Stimulated activated effector memory CD8-positive, alpha-beta T cell treated with anti-CD3 and anti-CD28 coated beads, Interleukin-12 subunit alpha, Interleukin-12 subunit beta, amount 100 ng/mL, for 72 hours (primary cell): ENCODE measurements around the gene BBOX1.

Experiments
- ATAC-seq: fragments of 150-1000 bp; cut with Tn5 transposase; 2 replicates; pipeline ENCODE4 v1.10.0; 2021
- DNase-seq, 2 donors: peaks; one replicate each; pipeline ENCODE4 v3.0.0; 2021 to 2022; ENCODE audit warnings: low spot score in 2 of 2
- H3K27ac Mint-ChIP-seq: one replicate; pipeline ENCODE4 v1.8.0; 2022; ENCODE audit warnings: mild to moderate bottlenecking, mixed read lengths
- H3K36me3 Mint-ChIP-seq: one replicate; pipeline ENCODE4 v1.8.0; 2022; ENCODE audit warnings: mild to moderate bottlenecking, mixed read lengths
- H3K4me1 Mint-ChIP-seq: one replicate; pipeline ENCODE4 v1.8.0; 2022; ENCODE audit warnings: mixed read lengths
- H3K4me3 Mint-ChIP-seq: one replicate; pipeline ENCODE4 v1.8.0; 2022; ENCODE audit warnings: mild to moderate bottlenecking, mixed read lengths
- H3K9me3 Mint-ChIP-seq: one replicate; pipeline ENCODE4 v1.8.0; 2022; ENCODE audit warnings: mixed read lengths

Gene BBOX1

GRCh38 chr11:27055065-27055682 lies 14.6 kb downstream of the BBOX1 start:
- Mint-ChIP-seq H3K36me3 (no peaks in the 10 kb centered on the region), H3K4me1 (no peaks in the 10 kb centered on the region), H3K27ac (no peak overlapping the region), H3K9me3 (peaks cover 12% of the 10 kb centered on the region), H3K4me3 (no peak overlapping the region)
- ATAC-seq (no peak), DNase-seq (no peak)

- no peak for ATAC-seq
- H3K4me3 Mint-ChIP-seq = no peak overlapping the region
- H3K36me3 Mint-ChIP-seq = no peaks in the 10 kb centered on the region
- no peak overlapping the region for H3K27ac Mint-ChIP-seq
- peaks cover 10% of the 10 kb centered on the region for H3K9me3 Mint-ChIP-seq
- H3K4me1 Mint-ChIP-seq = no peaks in the 10 kb centered on the region
- no peak for DNase-seq
Measured at GRCh38 chr11:27057091-27057780, 16.6 kb downstream of the BBOX1 start.

DNA sequence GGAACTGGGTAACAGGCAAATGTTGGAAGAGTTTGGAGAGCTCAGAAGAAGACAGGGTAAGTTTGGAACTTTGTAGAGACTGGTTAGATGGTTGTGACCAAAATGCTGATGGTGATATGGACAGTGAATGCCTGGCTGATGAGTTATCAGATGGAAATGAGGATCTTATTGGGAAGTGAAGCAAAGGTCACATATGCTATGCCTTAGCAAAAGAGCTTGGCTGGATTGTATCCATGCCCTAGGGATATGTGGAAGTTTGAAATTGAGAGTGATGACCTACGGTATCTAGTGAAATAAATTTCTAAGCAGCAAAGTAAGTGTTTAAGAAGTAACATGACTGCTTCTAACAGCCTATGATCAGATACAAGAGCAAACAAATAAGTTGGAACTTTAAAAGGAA lies 17.8 kb downstream of the BBOX1 start:
- no peak overlapping the region for H3K27ac Mint-ChIP-seq
- H3K36me3 Mint-ChIP-seq = no peaks in the 10 kb centered on the region
- H3K4me1 Mint-ChIP-seq = no peaks in the 10 kb centered on the region
- no peak overlapping the region for H3K4me3 Mint-ChIP-seq
- DNase-seq (no peak), ATAC-seq (no peak)
- peaks cover 9% of the 10 kb centered on the region for H3K9me3 Mint-ChIP-seq

GRCh38 chr11:27059431-27059830 lies 18.8 kb downstream of the BBOX1 start:
- ATAC-seq (peak; percentile 36), DNase-seq (no peak)
- Mint-ChIP-seq H3K9me3 (peaks cover 11% of the 10 kb centered on the region), H3K36me3 (no peaks in the 10 kb centered on the region), H3K27ac (no peak overlapping the region), H3K4me1 (no peaks in the 10 kb centered on the region), H3K4me3 (no peak overlapping the region)

- no peak for ATAC-seq
- H3K9me3 Mint-ChIP-seq = peaks cover 12% of the 10 kb centered on the region
- no peak overlapping the region for H3K4me3 Mint-ChIP-seq
- no peak overlapping the region for H3K27ac Mint-ChIP-seq
- no peaks in the 10 kb centered on the region for H3K36me3 Mint-ChIP-seq
- no peaks in the 10 kb centered on the region for H3K4me1 Mint-ChIP-seq
- DNase-seq = no peak
Measured at GRCh38 chr11:27060816-27061460, 20.3 kb downstream of the BBOX1 start.

- no peaks in the 10 kb centered on the region for H3K4me1 Mint-ChIP-seq
- no peaks in the 10 kb centered on the region for H3K36me3 Mint-ChIP-seq
- DNase-seq (no peak), ATAC-seq (no peak)
- H3K4me3 Mint-ChIP-seq = no peak overlapping the region
- H3K27ac Mint-ChIP-seq = no peak overlapping the region
- H3K9me3 Mint-ChIP-seq = peaks cover 12% of the 10 kb centered on the region
Measured at GRCh38 chr11:27061461-27061821, 20.8 kb downstream of the BBOX1 start.

DNA sequence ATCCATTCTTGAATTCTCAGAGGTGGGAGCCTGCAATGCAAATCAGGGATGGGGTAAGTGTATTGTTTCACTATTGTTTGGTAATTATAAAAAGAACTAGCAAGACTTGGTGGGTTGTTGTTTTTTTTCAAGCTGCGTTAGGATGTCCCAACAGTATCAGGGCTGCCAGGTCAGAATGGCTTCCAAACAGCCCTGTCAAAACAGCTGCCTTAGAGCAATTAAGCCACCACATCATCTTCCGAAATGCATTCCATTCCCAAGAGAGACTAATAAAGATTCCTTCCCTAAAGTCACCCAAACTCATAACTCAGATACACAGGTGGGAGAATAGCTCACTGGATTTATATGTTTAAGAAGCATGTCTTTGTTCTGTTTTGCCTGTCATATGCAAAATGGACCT lies 23.5 kb downstream of the BBOX1 start:
- DNase-seq = no peak
- Mint-ChIP-seq H3K9me3 (peaks cover 8% of the 10 kb centered on the region), H3K36me3 (no peaks in the 10 kb centered on the region), H3K27ac (no peak overlapping the region), H3K4me3 (no peak overlapping the region), H3K4me1 (no peaks in the 10 kb centered on the region)
- no peak for ATAC-seq

GRCh38 chr11:27075192-27075591 lies 34.6 kb downstream of the BBOX1 start:
- DNase-seq = no peak
- Mint-ChIP-seq H3K9me3 (peaks cover 19% of the 10 kb centered on the region), H3K4me3 (no peak overlapping the region), H3K27ac (no peak overlapping the region), H3K36me3 (no peaks in the 10 kb centered on the region), H3K4me1 (no peaks in the 10 kb centered on the region)
- no peak for ATAC-seq

GRCh38 chr11:27075655-27076054 lies 35.0 kb downstream of the BBOX1 start:
- DNase-seq (no peak), ATAC-seq (peak; percentile 13)
- H3K4me3 Mint-ChIP-seq = no peak overlapping the region
- no peaks in the 10 kb centered on the region for H3K36me3 Mint-ChIP-seq
- H3K27ac Mint-ChIP-seq = no peak overlapping the region
- H3K9me3 Mint-ChIP-seq = peaks cover 19% of the 10 kb centered on the region
- H3K4me1 Mint-ChIP-seq = no peaks in the 10 kb centered on the region

- Mint-ChIP-seq H3K9me3 (peaks cover 19% of the 10 kb centered on the region), H3K4me1 (no peaks in the 10 kb centered on the region), H3K36me3 (no peaks in the 10 kb centered on the region), H3K4me3 (no peak overlapping the region), H3K27ac (no peak overlapping the region)
- ATAC-seq (peak; percentile 8), DNase-seq (no peak)
Measured at GRCh38 chr11:27076121-27076589, 35.5 kb downstream of the BBOX1 start.

GRCh38 chr11:27081056-27081455 lies 40.4 kb downstream of the BBOX1 start:
- Mint-ChIP-seq H3K9me3 (peaks cover 12% of the 10 kb centered on the region), H3K4me1 (no peaks in the 10 kb centered on the region), H3K4me3 (no peak overlapping the region), H3K27ac (no peak overlapping the region), H3K36me3 (no peaks in the 10 kb centered on the region)
- ATAC-seq (no peak), DNase-seq (no peak)

GRCh38 chr11:27083241-27083640 lies 42.6 kb downstream of the BBOX1 start:
- no peak overlapping the region for H3K27ac Mint-ChIP-seq
- no peaks in the 10 kb centered on the region for H3K36me3 Mint-ChIP-seq
- peaks cover 6% of the 10 kb centered on the region for H3K9me3 Mint-ChIP-seq
- no peaks in the 10 kb centered on the region for H3K4me1 Mint-ChIP-seq
- DNase-seq (no peak), ATAC-seq (no peak)
- no peak overlapping the region for H3K4me3 Mint-ChIP-seq

DNA sequence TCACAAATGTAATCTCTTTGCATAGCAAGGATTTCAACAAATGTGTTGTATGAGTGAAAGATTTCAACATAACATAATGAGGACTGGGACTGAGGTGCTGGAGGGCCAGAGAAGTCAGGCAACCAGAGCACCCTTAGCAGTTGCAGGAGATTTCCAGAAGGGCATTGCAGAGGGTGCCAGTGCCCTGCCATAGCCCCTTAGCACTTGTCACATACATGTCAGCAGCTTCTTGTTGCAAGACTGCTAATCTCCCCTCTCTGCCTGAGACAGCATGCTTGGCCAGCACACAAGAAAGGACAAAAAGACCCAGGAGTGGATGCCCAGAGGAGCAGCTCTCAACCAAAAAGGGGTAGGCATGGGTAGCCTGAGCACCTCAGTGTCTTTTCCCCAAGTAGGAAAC lies 43.2 kb downstream of the BBOX1 start:
- H3K27ac Mint-ChIP-seq = no peak overlapping the region
- no peaks in the 10 kb centered on the region for H3K36me3 Mint-ChIP-seq
- DNase-seq = no peak
- H3K4me3 Mint-ChIP-seq = no peak overlapping the region
- ATAC-seq = no peak
- no peaks in the 10 kb centered on the region for H3K4me1 Mint-ChIP-seq
- peaks cover under 1% of the 10 kb centered on the region for H3K9me3 Mint-ChIP-seq

- Mint-ChIP-seq H3K4me1 (no peaks in the 10 kb centered on the region), H3K27ac (no peak overlapping the region), H3K36me3 (no peaks in the 10 kb centered on the region), H3K4me3 (no peak overlapping the region), H3K9me3 (no peaks in the 10 kb centered on the region)
- no peak for ATAC-seq
- DNase-seq = no peak
Measured at GRCh38 chr11:27084518-27084917, 43.9 kb downstream of the BBOX1 start.

DNA sequence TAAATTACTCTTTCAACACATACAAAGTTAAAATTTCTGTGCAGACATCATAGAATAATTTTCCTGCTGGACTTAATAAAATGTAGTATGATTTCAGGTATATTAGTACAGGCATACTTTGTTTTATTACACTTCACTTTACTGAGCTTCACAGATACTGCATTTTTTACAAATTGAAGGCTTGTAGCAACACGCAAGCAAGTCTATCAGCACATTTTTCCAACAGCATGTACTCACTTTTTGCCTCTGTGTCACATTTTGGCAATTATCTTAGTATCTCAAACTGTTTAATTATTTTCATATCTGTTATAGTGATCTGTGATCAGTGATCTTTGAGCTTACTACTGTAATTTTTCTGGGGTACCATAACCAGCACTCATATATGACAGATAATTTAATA lies 44.5 kb downstream of the BBOX1 start:
- DNase-seq = no peak
- H3K36me3 Mint-ChIP-seq = no peaks in the 10 kb centered on the region
- H3K4me1 Mint-ChIP-seq = no peaks in the 10 kb centered on the region
- peaks cover 3% of the 10 kb centered on the region for H3K9me3 Mint-ChIP-seq
- H3K4me3 Mint-ChIP-seq = no peak overlapping the region
- ATAC-seq = no peak
- H3K27ac Mint-ChIP-seq = no peak overlapping the region

DNA sequence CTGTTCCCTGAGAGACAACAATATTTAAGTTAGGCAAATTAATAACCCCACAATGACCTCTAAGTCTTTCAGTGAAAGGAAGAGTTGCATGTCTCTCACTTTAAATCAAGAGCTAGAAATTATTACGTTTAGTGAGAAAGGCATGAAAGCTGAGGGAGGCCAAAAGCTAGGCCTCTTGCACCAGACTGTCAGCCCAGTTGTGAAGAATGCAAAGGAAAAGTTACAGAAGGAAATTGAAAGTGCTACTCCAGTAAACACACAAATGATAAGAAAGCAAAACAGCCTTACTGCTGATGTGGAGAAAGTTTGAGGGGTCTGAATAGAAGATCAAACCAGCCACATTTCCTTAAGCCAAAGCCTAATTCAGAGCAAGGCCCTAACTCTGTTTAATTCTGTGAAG lies 45.0 kb downstream of the BBOX1 start:
- Mint-ChIP-seq H3K4me3 (no peak overlapping the region), H3K4me1 (no peaks in the 10 kb centered on the region), H3K36me3 (no peaks in the 10 kb centered on the region), H3K9me3 (peaks cover 7% of the 10 kb centered on the region), H3K27ac (no peak overlapping the region)
- no peak for DNase-seq
- no peak for ATAC-seq
